OCI-LY1 (cell line): Measurements from ENCODE around the gene PDGFRB.

ENCODE experiments used
- H2AFZ ChIP-seq: fragments of 200-600 bp; sonication (generic), shearing (Covaris generic); 2 replicates; pipeline ENCODE4 v1.6.0; 2014; ENCODE audit warnings: antibody characterized with exemption, mild to moderate bottlenecking, low read length
- H3F3A ChIP-seq: fragments of 200-600 bp; sonication (generic), shearing (Covaris generic); 2 replicates; pipeline ENCODE4 v1.6.0; 2014; ENCODE audit warnings: mild to moderate bottlenecking, antibody characterized with exemption, low read length, moderate library complexity; ENCODE audit not compliant: insufficient read depth
- H3K27ac ChIP-seq: fragments of 200-600 bp; sonication (generic); 2 replicates; pipeline ENCODE4 v1.5.1; 2014; ENCODE audit warnings: low read length, mixed run types, mild to moderate bottlenecking, low read depth; ENCODE audit not compliant: poor library complexity, severe bottlenecking
- H3K27me3 ChIP-seq: fragments of 200-600 bp; sonication (generic); 2 replicates; pipeline ENCODE4 v1.6.0; 2014; ENCODE audit warnings: antibody characterized with exemption, mild to moderate bottlenecking, low read length, moderate library complexity; ENCODE audit not compliant: insufficient read depth
- H3K36me3 ChIP-seq: fragments of 200-600 bp; sonication (generic); 2 replicates; pipeline ENCODE4 v1.6.1; 2014; ENCODE audit warnings: mild to moderate bottlenecking, antibody characterized with exemption, low read length, moderate library complexity, mixed read lengths; ENCODE audit not compliant: insufficient read depth
- H3K4me1 ChIP-seq: fragments of 200-600 bp; sonication (generic); 2 replicates; pipeline ENCODE4 v1.5.1; 2014; ENCODE audit warnings: mild to moderate bottlenecking, low read length, moderate library complexity; ENCODE audit not compliant: insufficient read depth, severe bottlenecking
- H3K4me2 ChIP-seq: fragments of 200-600 bp; sonication (generic), shearing (Covaris generic); 2 replicates; pipeline ENCODE4 v1.6.1; 2014; ENCODE audit warnings: low read length
- H3K4me3 ChIP-seq: fragments of 200-600 bp; sonication (generic); 2 replicates; pipeline ENCODE4 v1.5.1; 2014; ENCODE audit warnings: low read length, low read depth, mild to moderate bottlenecking, mixed read lengths; ENCODE audit not compliant: poor library complexity, severe bottlenecking
- H3K79me2 ChIP-seq: fragments of 200-600 bp; shearing (Covaris generic); 2 replicates; pipeline ENCODE4 v1.6.1; 2016; ENCODE audit warnings: mixed run types, low read length, mixed read lengths; ENCODE audit not compliant: insufficient read depth
- H3K9ac ChIP-seq: fragments of 200-600 bp; sonication (generic), shearing (Covaris generic); 2 replicates; pipeline ENCODE4 v1.6.1; 2014; ENCODE audit warnings: mild to moderate bottlenecking, low read length, mixed read lengths
- H3K9me2 ChIP-seq: fragments of 200-600 bp; sonication (generic), shearing (Covaris generic); 2 replicates; pipeline ENCODE4 v1.6.1; 2014; ENCODE audit warnings: low read depth, mild to moderate bottlenecking, low read length, mixed read lengths
- H3K9me3 ChIP-seq: fragments of 200-600 bp; shearing (Covaris generic); 2 replicates; pipeline ENCODE4 v1.6.1; 2014; ENCODE audit warnings: low read length, mixed read lengths
- H4K20me1 ChIP-seq: fragments of 200-600 bp; sonication (generic), shearing (Covaris generic); 2 replicates; pipeline ENCODE4 v1.6.0; 2016; ENCODE audit warnings: mild to moderate bottlenecking, low read length; ENCODE audit not compliant: insufficient read depth
- EZH2 ChIP-seq: fragments of 200-600 bp; sonication (generic), shearing (Covaris generic); IDR thresholded peaks from 2 replicates; pipeline ENCODE4 v1.8.0; 2017; ENCODE audit warnings: borderline replicate concordance, mixed run types, mild to moderate bottlenecking, antibody characterized with exemption, low read length, moderate library complexity, mixed read lengths
- TF ChIP-seq, protein P1 (sequence below): fragments of 200-600 bp; sonication (generic), shearing (Covaris generic); IDR thresholded peaks from 2 replicates; pipeline ENCODE4 v1.5.1; 2017; ENCODE audit warnings: mild to moderate bottlenecking, antibody characterized with exemption, low read length, moderate library complexity, mixed read lengths

The PDGFRB gene

DNA sequence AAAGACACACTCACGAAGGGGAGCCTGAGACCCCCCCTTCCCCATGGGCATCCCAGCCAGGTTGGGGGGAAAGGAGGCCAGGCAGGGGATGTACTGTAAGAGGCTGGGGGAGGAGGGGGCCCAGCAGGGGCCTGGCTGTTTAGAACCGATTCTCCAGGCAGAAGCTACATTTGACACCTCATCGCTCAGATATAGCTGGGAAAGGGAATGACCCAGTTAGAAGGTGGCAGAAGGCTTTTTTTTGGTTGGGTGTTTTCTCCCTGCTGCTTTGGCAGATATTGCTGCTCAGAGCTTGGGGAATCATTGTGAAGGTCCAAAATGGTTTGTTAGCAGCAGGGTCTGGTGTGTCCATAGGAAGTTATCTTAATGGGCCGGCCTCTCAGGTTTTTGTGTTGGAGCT is 16.9 kb upstream of the PDGFRB start:
- TF ChIP-seq, protein P1, sequence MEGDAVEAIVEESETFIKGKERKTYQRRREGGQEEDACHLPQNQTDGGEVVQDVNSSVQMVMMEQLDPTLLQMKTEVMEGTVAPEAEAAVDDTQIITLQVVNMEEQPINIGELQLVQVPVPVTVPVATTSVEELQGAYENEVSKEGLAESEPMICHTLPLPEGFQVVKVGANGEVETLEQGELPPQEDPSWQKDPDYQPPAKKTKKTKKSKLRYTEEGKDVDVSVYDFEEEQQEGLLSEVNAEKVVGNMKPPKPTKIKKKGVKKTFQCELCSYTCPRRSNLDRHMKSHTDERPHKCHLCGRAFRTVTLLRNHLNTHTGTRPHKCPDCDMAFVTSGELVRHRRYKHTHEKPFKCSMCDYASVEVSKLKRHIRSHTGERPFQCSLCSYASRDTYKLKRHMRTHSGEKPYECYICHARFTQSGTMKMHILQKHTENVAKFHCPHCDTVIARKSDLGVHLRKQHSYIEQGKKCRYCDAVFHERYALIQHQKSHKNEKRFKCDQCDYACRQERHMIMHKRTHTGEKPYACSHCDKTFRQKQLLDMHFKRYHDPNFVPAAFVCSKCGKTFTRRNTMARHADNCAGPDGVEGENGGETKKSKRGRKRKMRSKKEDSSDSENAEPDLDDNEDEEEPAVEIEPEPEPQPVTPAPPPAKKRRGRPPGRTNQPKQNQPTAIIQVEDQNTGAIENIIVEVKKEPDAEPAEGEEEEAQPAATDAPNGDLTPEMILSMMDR, result no peak
- no peak for TF ChIP-seq EZH2
- Histone ChIP-seq H3K27me3 (no peaks in the 10 kb centered on the region), H3K4me3 (no peak overlapping the region), H2AFZ (no peak overlapping the region), H3F3A (no peaks in the 10 kb centered on the region), H3K4me1 (no peaks in the 10 kb centered on the region), H4K20me1 (no peaks in the 10 kb centered on the region), H3K36me3 (no peaks in the 10 kb centered on the region), H3K9me3 (no peaks in the 10 kb centered on the region), H3K27ac (no peak overlapping the region), H3K9me2 (no peaks in the 10 kb centered on the region), H3K79me2 (no peaks in the 10 kb centered on the region), H3K9ac (no peak overlapping the region), H3K4me2 (no peak overlapping the region)

DNA sequence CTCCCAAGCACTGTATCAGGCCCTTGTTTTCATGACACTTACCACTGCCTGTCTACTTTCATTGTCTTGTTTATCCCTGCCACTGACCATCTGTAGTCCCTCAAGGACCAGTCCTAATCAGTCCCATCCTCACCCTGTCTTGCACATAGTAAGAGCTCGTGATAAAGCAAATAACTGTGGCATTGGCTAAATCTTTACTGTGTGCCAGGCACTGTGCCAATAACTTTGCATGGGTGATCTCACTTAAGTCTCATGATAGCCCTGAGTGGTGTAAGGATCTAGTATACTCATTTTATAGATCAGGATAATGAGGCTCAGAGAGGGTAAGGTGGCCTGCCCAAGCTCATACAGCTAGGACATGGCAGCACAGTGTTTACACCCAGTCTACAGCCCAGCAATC is 16.5 kb upstream of the PDGFRB start:
- no peaks in the 10 kb centered on the region for H3K36me3 ChIP-seq
- H3K4me2 ChIP-seq, result no peak overlapping the region
- no peaks in the 10 kb centered on the region for H3F3A ChIP-seq
- H3K9me3 ChIP-seq, result no peaks in the 10 kb centered on the region
- no peak overlapping the region for H2AFZ ChIP-seq
- no peaks in the 10 kb centered on the region for H4K20me1 ChIP-seq
- TF ChIP-seq, protein P1, result no peak
- TF ChIP-seq EZH2, result no peak
- no peak overlapping the region for H3K9ac ChIP-seq
- H3K27ac ChIP-seq, result no peak overlapping the region
- H3K4me1 ChIP-seq, result no peaks in the 10 kb centered on the region
- H3K4me3 ChIP-seq, result no peak overlapping the region
- H3K9me2 ChIP-seq, result no peaks in the 10 kb centered on the region
- H3K27me3 ChIP-seq, result no peaks in the 10 kb centered on the region
- H3K79me2 ChIP-seq, result no peaks in the 10 kb centered on the region

DNA sequence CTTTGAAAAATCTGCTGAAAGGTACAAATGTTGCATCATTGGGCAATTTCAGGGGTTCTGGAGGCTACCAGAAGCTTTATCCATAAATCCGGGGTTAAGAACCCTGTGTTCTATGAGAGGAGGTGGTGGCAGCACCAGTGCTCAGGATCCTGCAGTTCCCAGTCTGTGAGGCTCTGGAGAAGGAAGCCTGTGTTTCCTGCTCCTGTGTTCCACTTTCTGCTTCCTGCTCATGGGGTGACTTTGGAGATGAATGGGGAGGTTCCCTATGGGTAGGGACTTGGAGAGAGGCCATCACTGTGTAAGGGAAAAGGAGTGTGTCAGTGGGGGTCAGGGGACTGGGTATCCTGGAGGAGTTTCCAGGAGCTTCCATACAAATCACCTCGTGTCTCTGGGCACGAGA is 13.2 kb upstream of the PDGFRB start:
- Histone ChIP-seq H3K27ac (no peak overlapping the region), H3K9me3 (no peaks in the 10 kb centered on the region), H3F3A (no peaks in the 10 kb centered on the region), H3K9ac (no peak overlapping the region), H3K4me2 (no peak overlapping the region), H3K4me3 (no peak overlapping the region), H3K9me2 (no peaks in the 10 kb centered on the region), H2AFZ (no peak overlapping the region), H3K79me2 (no peaks in the 10 kb centered on the region), H3K4me1 (no peaks in the 10 kb centered on the region), H3K27me3 (no peaks in the 10 kb centered on the region), H3K36me3 (no peaks in the 10 kb centered on the region), H4K20me1 (no peaks in the 10 kb centered on the region)
- no peak for TF ChIP-seq EZH2
- TF ChIP-seq, protein P1, result no peak
